GM18502 (cell line): ENCODE results near the gene ITGAE.
"Not testable (repeated sequence)": the region's sequence is repeated elsewhere in the genome, so short reads cannot be mapped to it uniquely, and the experiment has no call there.

Experiments
- ATAC-seq: cut with Tn5 transposase; IDR thresholded peaks from one replicate; pipeline ENCODE4 v1.9.1; 2021; ENCODE audit warnings: mild to moderate bottlenecking; ENCODE audit not compliant: unreplicated experiment, poor library complexity

Gene ITGAE

GRCh38 chr17:3800362-3801271 lies at the start of gene ITGAE:
ITGAE (minus strand) TSS chr17:3801188; CDS start chr17:3801144, 44 bp downstream.
- ATAC-seq = no peak

DNA sequence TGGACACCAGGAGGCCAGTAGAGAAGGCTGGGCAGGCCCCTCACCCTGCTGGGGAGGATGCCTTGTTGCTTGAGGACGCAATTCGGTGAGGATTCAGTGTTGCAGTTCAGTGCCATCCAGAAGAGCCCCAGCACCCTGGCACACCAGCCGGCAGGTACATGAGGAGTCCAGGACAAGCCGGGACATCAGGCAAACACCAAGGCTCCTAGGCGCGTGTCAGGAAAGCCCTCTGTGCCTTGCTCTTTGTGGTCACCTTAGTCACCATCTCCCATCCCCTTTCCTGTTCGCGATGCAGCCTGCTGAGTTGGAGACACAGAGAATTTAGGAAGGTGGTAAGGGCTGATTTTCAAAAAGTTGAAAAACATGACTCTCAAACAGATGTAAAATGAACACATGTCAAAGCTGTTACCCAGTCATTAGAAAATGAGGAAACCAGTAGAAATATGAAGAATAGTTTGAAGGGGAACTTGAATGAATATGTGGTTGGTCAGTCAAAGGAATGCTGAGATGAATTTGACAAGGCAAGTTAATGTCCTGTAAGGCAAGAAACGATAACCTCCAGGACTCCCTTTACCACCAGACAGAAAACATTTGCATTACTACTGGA lies 47.3 kb upstream of the ITGAE start:
- ATAC-seq = no peak

DNA sequence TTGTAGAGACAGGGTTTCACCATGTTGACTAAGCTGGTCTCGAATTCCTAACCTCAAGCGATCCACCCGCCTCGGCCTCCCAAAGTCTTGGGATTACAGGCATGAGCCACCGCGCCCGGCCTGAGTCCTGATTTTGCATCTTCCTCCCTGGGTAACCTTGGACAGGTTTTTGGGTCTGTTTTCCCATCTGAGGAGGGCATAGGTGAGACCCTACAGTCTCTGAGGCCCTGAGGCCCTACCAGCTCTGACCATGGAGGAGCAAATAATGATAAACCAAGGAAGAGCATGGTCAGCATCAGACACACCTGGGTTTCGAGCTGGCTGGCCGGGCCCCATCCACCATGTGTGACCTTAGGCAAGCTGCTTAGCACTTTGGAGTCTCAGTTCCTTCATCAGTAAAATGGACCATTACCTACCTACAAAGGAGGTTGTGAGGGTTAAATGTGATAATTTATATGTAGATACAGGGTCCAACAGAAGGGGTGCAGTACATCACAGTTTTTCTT lies 46.2 kb upstream of the ITGAE start:
- ATAC-seq = no peak

DNA sequence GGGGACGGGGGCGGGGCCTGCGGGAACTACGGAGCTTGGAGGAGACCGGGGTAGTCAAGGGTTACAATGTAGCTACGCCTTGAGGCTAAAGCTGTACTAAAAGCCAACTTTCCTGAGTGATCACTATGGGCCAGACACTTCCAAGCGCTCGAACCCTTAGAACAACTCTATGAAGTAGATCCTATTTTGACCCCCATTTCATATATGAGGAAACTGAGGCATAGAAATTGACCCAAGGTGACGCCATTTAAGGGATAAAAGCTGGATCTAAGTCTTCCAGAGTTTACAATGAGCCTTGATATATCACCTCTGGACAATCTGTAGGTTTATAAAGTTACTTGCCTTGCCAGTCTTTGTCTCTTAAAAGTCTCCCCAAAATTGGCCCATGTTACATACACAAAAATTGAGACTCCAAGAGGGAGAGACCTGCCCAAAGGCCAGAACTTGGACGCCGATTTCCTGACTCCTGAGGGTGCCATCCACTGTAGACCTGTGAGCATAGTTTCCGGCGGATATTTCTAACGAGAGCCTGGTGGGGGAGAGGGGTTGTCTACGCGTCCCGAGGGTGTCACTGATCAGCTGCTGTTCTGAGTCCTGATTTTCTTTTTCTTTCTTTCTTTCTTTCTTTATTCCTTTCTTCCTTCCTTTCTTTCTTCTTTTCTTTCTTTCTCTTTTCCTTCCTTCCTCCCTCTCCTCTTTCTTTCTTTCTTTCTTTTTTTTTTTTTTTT lies 45.6 kb upstream of the ITGAE start:
- no peak for ATAC-seq

GRCh38 chr17:3845621-3846436 lies 44.8 kb upstream of the ITGAE start, which contains the start of gene NCBP3:
NCBP3 (minus strand) TSS chr17:3846246; CDS start chr17:3846223, 23 bp downstream.
- peak; percentile 96 for ATAC-seq

GRCh38 chr17:3845291-3845620 lies 44.3 kb upstream of the ITGAE start:
- peak; percentile 14 for ATAC-seq

GRCh38 chr17:3844556-3844955 lies 43.6 kb upstream of the ITGAE start:
- ATAC-seq = not testable (repeated sequence)

GRCh38 chr17:3843935-3844516 lies 43.0 kb upstream of the ITGAE start:
- ATAC-seq = no peak

- ATAC-seq = no peak
Observed at GRCh38 chr17:3838206-3838605, 37.2 kb upstream of the ITGAE start.

DNA sequence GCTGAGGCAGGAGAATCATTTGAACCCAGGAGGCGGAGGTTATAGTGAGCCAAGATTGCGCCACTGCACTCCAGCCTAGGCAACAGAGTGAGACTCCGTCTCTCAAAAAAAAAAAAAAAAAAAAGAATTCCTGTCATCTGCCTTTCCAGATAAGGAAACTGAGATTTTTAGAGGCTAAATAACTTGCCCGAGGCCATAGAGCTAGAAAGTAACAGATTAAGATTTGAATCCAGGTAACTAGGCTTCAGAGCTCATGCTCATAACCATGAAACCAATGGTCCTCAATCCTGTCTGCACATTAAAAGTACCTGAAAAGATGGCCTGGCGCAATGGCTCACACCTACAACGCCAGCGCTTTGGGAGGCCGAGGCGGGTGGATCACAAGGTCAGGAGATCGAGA lies 35.6 kb upstream of the ITGAE start:
- no peak for ATAC-seq

- no peak for ATAC-seq
Observed at GRCh38 chr17:3835410-3836229, 34.6 kb upstream of the ITGAE start.

DNA sequence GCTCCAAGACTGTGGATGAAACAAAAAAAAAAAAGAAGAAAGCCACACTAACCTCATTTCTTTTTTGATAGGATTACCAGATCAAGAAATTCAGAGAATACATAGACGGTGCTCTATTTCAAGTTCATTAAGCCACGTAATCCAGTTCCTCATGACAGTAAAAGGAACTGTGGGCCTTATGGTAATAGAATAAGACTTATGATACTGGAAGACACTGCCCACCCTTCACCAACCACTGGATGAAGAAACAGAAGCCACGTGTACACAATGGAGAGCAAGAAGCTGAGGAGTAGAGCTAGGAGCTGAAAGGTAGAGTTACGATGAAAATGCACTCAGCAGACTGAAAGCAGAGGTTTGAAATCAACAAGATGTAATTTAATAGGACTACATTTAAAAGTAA lies 33.8 kb upstream of the ITGAE start:
- no peak for ATAC-seq

- no peak for ATAC-seq
Observed at GRCh38 chr17:3828852-3829232, 27.9 kb upstream of the ITGAE start.

- no peak for ATAC-seq
Observed at GRCh38 chr17:3828151-3828851, 27.3 kb upstream of the ITGAE start.

DNA sequence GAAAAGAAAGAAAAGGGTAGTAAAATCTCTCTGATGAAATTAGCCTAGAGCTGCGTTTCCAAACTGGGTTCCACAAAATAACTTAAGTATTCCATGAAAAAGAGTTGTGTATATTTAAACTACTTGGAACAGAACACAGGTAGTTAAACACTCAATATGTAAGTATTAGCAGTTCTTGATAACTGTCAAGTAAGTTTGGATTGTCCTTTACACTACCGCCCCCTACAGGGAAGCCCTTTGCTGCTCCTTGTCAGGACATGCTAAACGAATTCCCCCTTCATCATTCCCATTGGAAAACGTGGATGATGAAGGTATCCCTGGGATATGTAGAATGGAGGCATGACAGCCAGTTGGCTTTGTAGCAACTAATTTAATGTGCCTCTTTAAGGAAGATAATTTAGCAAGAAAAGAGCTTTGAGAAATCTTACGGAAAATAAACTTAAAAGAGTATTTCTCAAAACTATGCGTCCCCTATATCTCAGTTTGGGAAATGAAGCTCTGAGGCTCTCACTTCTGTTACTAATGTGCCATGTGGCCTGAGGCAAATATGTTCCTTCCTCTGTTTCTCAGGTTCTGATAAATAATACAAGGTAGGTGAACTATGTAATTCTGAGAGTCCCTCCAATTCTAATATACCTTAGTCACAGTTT lies 26.3 kb upstream of the ITGAE start:
- no peak for ATAC-seq

GRCh38 chr17:3826191-3826590 lies 25.2 kb upstream of the ITGAE start:
- no peak for ATAC-seq

DNA sequence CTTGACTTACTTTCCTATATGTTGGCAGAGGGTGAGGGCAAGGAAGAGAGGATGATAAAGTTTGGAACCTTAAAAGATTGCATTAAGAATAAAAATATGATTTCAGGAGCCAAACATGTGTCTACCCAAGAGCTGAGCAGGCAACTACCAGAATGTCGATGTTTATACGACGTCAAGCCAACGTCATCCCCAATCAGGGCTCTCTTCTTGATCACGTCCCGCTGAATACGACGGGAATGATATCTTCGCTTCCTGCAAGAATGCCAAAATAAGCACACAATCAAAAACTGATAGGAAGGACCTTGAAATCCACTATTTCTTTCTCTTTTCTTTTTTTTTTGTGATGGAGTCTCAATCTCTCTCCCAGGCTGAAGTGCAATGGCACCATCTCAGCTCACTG lies 20.1 kb upstream of the ITGAE start:
- no peak for ATAC-seq

DNA sequence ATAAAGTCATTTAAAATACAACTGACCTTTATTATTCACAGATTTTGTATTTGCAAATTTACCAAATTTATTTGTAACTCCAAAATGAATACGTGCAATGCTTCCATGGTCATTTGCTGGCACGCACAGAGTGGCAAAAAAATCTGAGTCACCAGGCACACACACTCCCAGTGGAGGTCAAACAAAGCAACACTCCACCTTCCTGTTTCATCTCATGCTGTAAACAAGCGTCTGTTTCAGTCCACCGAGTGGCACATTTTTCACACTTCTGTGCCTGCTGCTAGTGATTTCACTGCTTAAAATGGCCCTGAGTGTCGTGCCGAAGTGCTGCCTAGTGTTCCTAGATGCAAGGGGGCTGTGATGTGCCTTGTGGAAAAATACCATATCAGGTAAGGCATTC lies 17.8 kb upstream of the ITGAE start:
- ATAC-seq = no peak
